Measurements from ENCODE around the gene OSBPL8.

- TF ChIP-seq CTCF (IDR thresholded peaks at IDR 0.05) (no peak), POLR2A (IDR thresholded peaks at IDR 0.05) (no peak)
These were observed 55.0 kb downstream of the OSBPL8 start for GRCh38 chr12:76504606-76505005.
